ENCODE measurements around the gene NPPB. TPM values are rescaled to one million over a fixed set of nuclear protein-coding genes. Genes with fewer than 3 reads are reported as not detected.

The NPPB gene
- total and polyA plus RNA-seq, 9 of the 15 experiments (the other 6 are each of a cell fraction or from before 2014, with no cell fraction given): not detected

- no peak for TF ChIP-seq WHSC1 (IDR thresholded peaks at IDR 0.05; ENCODE audit: low read length)
- no peak; the same call in 1 of the 2 replicates for TF ChIP-seq TCF3 (CRISPR knock-in tag; IDR thresholded peaks at IDR 0.05)
- no peak for TF ChIP-seq FOXK1 (CRISPR knock-in tag; IDR thresholded peaks at IDR 0.05; ENCODE audit: borderline replicate concordance)
- no peak for TF ChIP-seq GTF2E2 (tag; IDR thresholded peaks at IDR 0.05)
- TF ChIP-seq MTA2 (IDR thresholded peaks at IDR 0.05; ENCODE audit: low read depth): no peak
- TF ChIP-seq MCM2 (IDR thresholded peaks at IDR 0.05; ENCODE audit: low read depth): no peak
- no peak for TF ChIP-seq ZNF586 (CRISPR knock-in tag; conservative IDR thresholded peaks at IDR 0.05)
- peak; percentile 72 for TF ChIP-seq CEBPB (tag; IDR thresholded peaks at IDR 0.05)
- no peak for TF ChIP-seq SMAD2 (IDR thresholded peaks at IDR 0.05; ENCODE audit: low read depth, low read length)
- TF ChIP-seq CAMTA2 (CRISPR knock-in tag; conservative IDR thresholded peaks at IDR 0.05): no peak
- TF ChIP-seq CSDE1 (IDR thresholded peaks at IDR 0.05): no peak
- TF ChIP-seq CBX8 (IDR thresholded peaks at IDR 0.05; ENCODE audit: borderline replicate concordance, extremely low read depth, low read depth, low read length, poor library complexity, severe bottlenecking): no peak
- no peak for TF ChIP-seq ZKSCAN8 (CRISPR knock-in tag; IDR thresholded peaks at IDR 0.05)
- no peak for TF ChIP-seq CUX1 (CRISPR knock-in tag; IDR thresholded peaks at IDR 0.05)
- TF ChIP-seq HNRNPUL1 (IDR thresholded peaks at IDR 0.05; ENCODE audit: low read length): no peak
- TF ChIP-seq CTCF (IDR thresholded peaks at IDR 0.05 in 2 of 3, conservative IDR thresholded peaks at IDR 0.05 in 1 of 3; ENCODE audit: insufficient read depth in 2 of 3, low read depth in 1 of 3, low read length in 3 of 3): peak; percentile 50 to 73 (median 65)
- no peak for TF ChIP-seq MXD1 (CRISPR knock-in tag; IDR thresholded peaks at IDR 0.05; ENCODE audit: borderline replicate concordance, poor library complexity, severe bottlenecking)
- TF ChIP-seq HSF4 (CRISPR knock-in tag; IDR thresholded peaks at IDR 0.05; ENCODE audit: borderline replicate concordance): no peak
- no peak for TF ChIP-seq E2F5 (CRISPR knock-in tag; IDR thresholded peaks at IDR 0.05)
These were observed 23.1 kb upstream of the NPPB start (continued) for GRCh38 chr1:11881749-11882441.

All from K562 (cell line).